Measurements from ENCODE around the gene ADGRL3.
A peak's percentile ranks its signal among the peaks of the same experiment; 100 is the strongest.
"Not testable (repeated sequence)": the region's sequence is repeated elsewhere in the genome, so short reads cannot be mapped to it uniquely, and the experiment has no call there.

Gene ADGRL3

GRCh38 chr4:61373901-61374440 lies 173.8 kb downstream of the ADGRL3 start:
- no peak for DNase-seq

- no peak for DNase-seq
Observed at GRCh38 chr4:61374447-61374891, 174.3 kb downstream of the ADGRL3 start.

- DNase-seq = no peak
Observed at GRCh38 chr4:61375301-61375700, 175.2 kb downstream of the ADGRL3 start.

- no peak for DNase-seq
Observed at GRCh38 chr4:61376301-61376700, 176.2 kb downstream of the ADGRL3 start.

GRCh38 chr4:61379406-61379805 lies 179.3 kb downstream of the ADGRL3 start:
- DNase-seq = no peak

- DNase-seq = no peak
Observed at GRCh38 chr4:61380865-61381264, 180.7 kb downstream of the ADGRL3 start.

- no peak for DNase-seq
Observed at GRCh38 chr4:61385256-61385655, 185.1 kb downstream of the ADGRL3 start.

- not testable (repeated sequence) for DNase-seq
Observed at GRCh38 chr4:61387372-61387771, 187.2 kb downstream of the ADGRL3 start.

GRCh38 chr4:61389640-61390039 lies 189.5 kb downstream of the ADGRL3 start:
- DNase-seq = no peak

- no peak for DNase-seq
Observed at GRCh38 chr4:61395754-61396153, 195.6 kb downstream of the ADGRL3 start.

GRCh38 chr4:61397174-61397573 lies 197.0 kb downstream of the ADGRL3 start:
- DNase-seq = peak; percentile 43

- no peak for DNase-seq
Observed at GRCh38 chr4:61400439-61401038, 200.4 kb downstream of the ADGRL3 start.

GRCh38 chr4:61401771-61402170 lies 201.6 kb downstream of the ADGRL3 start:
- DNase-seq = no peak

- DNase-seq = no peak
Observed at GRCh38 chr4:61405307-61405706, 205.2 kb downstream of the ADGRL3 start.

GRCh38 chr4:61406677-61407076 lies 206.6 kb downstream of the ADGRL3 start:
- no peak for DNase-seq

GRCh38 chr4:61407642-61408618 lies 207.8 kb downstream of the ADGRL3 start:
- DNase-seq = no peak

- no peak for DNase-seq
Observed at GRCh38 chr4:61408861-61409260, 208.7 kb downstream of the ADGRL3 start.

GRCh38 chr4:61411241-61411640 lies 211.1 kb downstream of the ADGRL3 start:
- DNase-seq = no peak

- no peak for DNase-seq
Observed at GRCh38 chr4:61425315-61425714, 225.2 kb downstream of the ADGRL3 start.

GRCh38 chr4:61426229-61426628 lies 226.1 kb downstream of the ADGRL3 start:
- DNase-seq = no peak

GRCh38 chr4:61427099-61427817 lies 227.1 kb downstream of the ADGRL3 start:
- no peak for DNase-seq

GRCh38 chr4:61427818-61428495 lies 227.8 kb downstream of the ADGRL3 start:
- DNase-seq = no peak

GRCh38 chr4:61428950-61429349 lies 228.8 kb downstream of the ADGRL3 start:
- no peak for DNase-seq
